ENCODE data around the gene CGGBP1. TPM values are rescaled to one million over a fixed set of nuclear protein-coding genes. Genes with fewer than 3 reads are reported as not detected.

The CGGBP1 gene
- total and polyA plus RNA-seq, 2 donors (not counting 1 experiment from before 2014, with no cell fraction given) = 57.3 to 121 TPM

DNA sequence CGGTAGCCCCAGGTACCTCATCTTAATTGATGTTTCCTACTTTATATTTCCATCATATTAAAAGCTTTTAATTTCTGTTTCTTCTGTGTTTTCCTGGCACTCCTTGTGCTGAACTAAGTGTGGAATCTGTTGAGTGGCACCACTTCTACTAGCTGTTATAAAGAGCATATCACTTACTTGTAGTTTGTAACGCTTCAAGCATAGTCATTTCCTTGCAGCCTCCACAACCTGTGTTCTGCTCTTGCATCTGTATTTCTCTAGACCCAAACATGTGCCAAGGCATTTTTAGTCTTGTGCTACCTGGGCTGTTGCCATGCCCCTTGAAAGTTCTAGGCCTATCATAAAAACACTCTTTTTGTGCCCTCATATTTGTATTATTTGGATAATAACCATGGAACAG, 16.3 kb upstream of the CGGBP1 start:
- TF ChIP-seq, protein P1, sequence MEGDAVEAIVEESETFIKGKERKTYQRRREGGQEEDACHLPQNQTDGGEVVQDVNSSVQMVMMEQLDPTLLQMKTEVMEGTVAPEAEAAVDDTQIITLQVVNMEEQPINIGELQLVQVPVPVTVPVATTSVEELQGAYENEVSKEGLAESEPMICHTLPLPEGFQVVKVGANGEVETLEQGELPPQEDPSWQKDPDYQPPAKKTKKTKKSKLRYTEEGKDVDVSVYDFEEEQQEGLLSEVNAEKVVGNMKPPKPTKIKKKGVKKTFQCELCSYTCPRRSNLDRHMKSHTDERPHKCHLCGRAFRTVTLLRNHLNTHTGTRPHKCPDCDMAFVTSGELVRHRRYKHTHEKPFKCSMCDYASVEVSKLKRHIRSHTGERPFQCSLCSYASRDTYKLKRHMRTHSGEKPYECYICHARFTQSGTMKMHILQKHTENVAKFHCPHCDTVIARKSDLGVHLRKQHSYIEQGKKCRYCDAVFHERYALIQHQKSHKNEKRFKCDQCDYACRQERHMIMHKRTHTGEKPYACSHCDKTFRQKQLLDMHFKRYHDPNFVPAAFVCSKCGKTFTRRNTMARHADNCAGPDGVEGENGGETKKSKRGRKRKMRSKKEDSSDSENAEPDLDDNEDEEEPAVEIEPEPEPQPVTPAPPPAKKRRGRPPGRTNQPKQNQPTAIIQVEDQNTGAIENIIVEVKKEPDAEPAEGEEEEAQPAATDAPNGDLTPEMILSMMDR (IDR thresholded peaks at IDR 0.05) = no peak
- TF ChIP-seq EZH2 (IDR thresholded peaks at IDR 0.05; ENCODE audit: borderline replicate concordance, insufficient read depth, low read depth, low read length, poor library complexity, severe bottlenecking) = no peak
- ChIA-PET POLR2A (no interaction called here), CTCF (interaction anchor here (1.0 kb wide), 1 partner anchor 40 kb away, joined by 3 read pairs; no protein-coding TSS in a partner anchor)
- H3K9me3 ChIP-seq (ENCODE audit: control extremely low read depth in 1 of 3, control insufficient read depth in 2 of 3, insufficient read depth in 1 of 3, low read length in 2 of 3) = peaks cover 0 to 7% (median 1%) of the 10 kb centered on the region in 3 donors
- intact Hi-C loops (cut with micrococcal nuclease) = no loop called here
- no peak overlapping the region for H2AFZ ChIP-seq (ENCODE audit: insufficient read depth, low read depth, low read length, poor library complexity, severe bottlenecking)
- peaks cover 0 to 6% of the 10 kb centered on the region in 2 donors for H3K4me1 ChIP-seq (ENCODE audit: control insufficient read depth in 2 of 2, insufficient read depth in 2 of 2, low read length in 2 of 2)
- ATAC-seq (ENCODE audit: low read depth) (no peak), DNase-seq (no peak)
- no peak overlapping the region for H3K9ac ChIP-seq (ENCODE audit: low read length)
- H3K4me3 ChIP-seq (ENCODE audit: control extremely low read depth in 1 of 5, extremely low read depth in 1 of 5, insufficient read depth in 1 of 5, low read depth in 2 of 5, low read length in 4 of 5) = no peak overlapping the region
- H3K27me3 Mint-ChIP-seq = no peaks in the 10 kb centered on the region
- H3K79me2 ChIP-seq (ENCODE audit: control insufficient read depth, insufficient read depth, low read length) = peaks cover 82% of the 10 kb centered on the region
- peaks cover 4 to 5% of the 10 kb centered on the region in 2 experiments for H3K36me3 ChIP-seq (replicated peaks in 1 of 2; ENCODE audit: control extremely low read depth in 1 of 2, control insufficient read depth in 1 of 2, extremely low read depth in 1 of 2, insufficient read depth in 2 of 2, low read length in 1 of 2)
- H3K4me3 Mint-ChIP-seq = no peak overlapping the region
- peaks cover 54% of the 10 kb centered on the region for H4K20me1 ChIP-seq (ENCODE audit: control insufficient read depth, insufficient read depth, low read length, poor library complexity, severe bottlenecking)
- peaks cover 38% of the 10 kb centered on the region for H3K4me1 Mint-ChIP-seq
- no peak overlapping the region for H3K27ac ChIP-seq (ENCODE audit: low read length in 2 of 2)
- H3K4me2 ChIP-seq (replicated peaks; ENCODE audit: low read depth, low read length, poor library complexity, severe bottlenecking) = no peak overlapping the region
- no peak overlapping the region for H3K27ac Mint-ChIP-seq
- H3K27me3 ChIP-seq (replicated peaks in 1 of 4; ENCODE audit: control extremely low read depth in 1 of 4, control insufficient read depth in 3 of 4, insufficient read depth in 4 of 4, low read length in 3 of 4) = no peaks in the 10 kb centered on the region
- WGBS (ENCODE audit: insufficient coverage) = no CpG with 5 or more reads among the region's 2 CpGs
- H3K9me3 Mint-ChIP-seq (ENCODE audit: insufficient read depth) = peaks cover 2% of the 10 kb centered on the region

DNA sequence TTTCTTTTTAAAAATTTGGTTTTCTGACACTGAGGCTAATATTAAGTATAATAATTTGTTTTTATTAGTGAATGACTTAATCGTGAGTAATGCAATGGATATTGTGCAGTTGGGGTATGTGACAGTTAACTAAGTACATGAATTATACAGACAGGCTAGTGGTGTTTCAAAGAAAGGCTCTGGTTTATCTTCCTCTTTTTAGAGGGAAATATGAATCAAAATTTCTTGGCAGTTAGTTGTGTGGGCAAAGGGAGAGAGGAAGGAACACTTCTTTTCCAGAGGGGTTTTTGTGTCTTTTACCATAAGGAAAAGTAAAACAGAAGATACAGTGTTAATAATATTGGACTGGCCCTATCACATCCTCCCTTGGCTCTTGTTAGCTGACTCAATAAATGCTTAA, 2.9 kb upstream of the CGGBP1 start:
- Mint-ChIP-seq H3K4me3 (peak overlapping the region; percentile 46), H3K27ac (no peak overlapping the region), H3K9me3 (ENCODE audit: insufficient read depth) (no peaks in the 10 kb centered on the region), H3K4me1 (peaks cover 55% of the 10 kb centered on the region), H3K27me3 (no peaks in the 10 kb centered on the region)
- H3K4me1 ChIP-seq (ENCODE audit: control insufficient read depth in 2 of 2, insufficient read depth in 2 of 2, low read length in 2 of 2) = peaks cover 14 to 30% of the 10 kb centered on the region in 2 donors
- no peaks in the 10 kb centered on the region for H3K27me3 ChIP-seq (replicated peaks in 1 of 4; ENCODE audit: control extremely low read depth in 1 of 4, control insufficient read depth in 3 of 4, insufficient read depth in 4 of 4, low read length in 3 of 4)
- ChIA-PET POLR2A (no interaction called here), CTCF (interaction anchor here (1.1 kb wide), 1 partner anchor 51 kb away, joined by 3 read pairs; no protein-coding TSS in a partner anchor)
- WGBS (ENCODE audit: insufficient coverage) = no CpG with 5 or more reads among the region's 1 CpG
- no peak for ATAC-seq (ENCODE audit: low read depth)
- no peak overlapping the region for H3K9ac ChIP-seq (ENCODE audit: low read length)
- H3K36me3 ChIP-seq (replicated peaks in 1 of 2; ENCODE audit: control extremely low read depth in 1 of 2, control insufficient read depth in 1 of 2, extremely low read depth in 1 of 2, insufficient read depth in 2 of 2, low read length in 1 of 2) = no peaks in the 10 kb centered on the region
- H3K9me3 ChIP-seq (ENCODE audit: control extremely low read depth in 1 of 3, control insufficient read depth in 2 of 3, insufficient read depth in 1 of 3, low read length in 2 of 3) = no peaks in the 10 kb centered on the region
- H4K20me1 ChIP-seq (ENCODE audit: control insufficient read depth, insufficient read depth, low read length, poor library complexity, severe bottlenecking) = peaks cover 20% of the 10 kb centered on the region
- H3K4me2 ChIP-seq (replicated peaks; ENCODE audit: low read depth, low read length, poor library complexity, severe bottlenecking) = peak overlapping the region; percentile 90
- no peak overlapping the region for H2AFZ ChIP-seq (ENCODE audit: insufficient read depth, low read depth, low read length, poor library complexity, severe bottlenecking)
- no peak for TF ChIP-seq EZH2 (IDR thresholded peaks at IDR 0.05; ENCODE audit: borderline replicate concordance, insufficient read depth, low read depth, low read length, poor library complexity, severe bottlenecking)
- TF ChIP-seq, protein P1 (IDR thresholded peaks at IDR 0.05) = no peak
- intact Hi-C loops (cut with micrococcal nuclease) = loop anchor here (5.0 kb wide), 1 partner anchor 51 kb away; no protein-coding TSS in a partner anchor
- no peak overlapping the region for H3K27ac ChIP-seq (ENCODE audit: low read length in 2 of 2)
- peaks cover 88% of the 10 kb centered on the region for H3K79me2 ChIP-seq (ENCODE audit: control insufficient read depth, insufficient read depth, low read length)
- DNase-seq = no peak
- H3K4me3 ChIP-seq (ENCODE audit: control extremely low read depth in 1 of 5, extremely low read depth in 1 of 5, insufficient read depth in 1 of 5, low read depth in 2 of 5, low read length in 4 of 5) = no peak overlapping the region
